Stimulated activated CD8-positive, alpha-beta memory T cell treated with anti-CD3 and anti-CD28 coated beads, Interleukin-15, amount 100 ng/mL, for 24 hours (primary cell): ENCODE measurements around the gene KCNK6.
A peak's percentile ranks its signal among the peaks of the same experiment; 100 is the strongest.

Experiments used
- DNase-seq: peaks from one replicate; pipeline ENCODE4 v3.0.0-alpha.2; 2020; ENCODE audit warnings: low read depth

Gene KCNK6

DNA sequence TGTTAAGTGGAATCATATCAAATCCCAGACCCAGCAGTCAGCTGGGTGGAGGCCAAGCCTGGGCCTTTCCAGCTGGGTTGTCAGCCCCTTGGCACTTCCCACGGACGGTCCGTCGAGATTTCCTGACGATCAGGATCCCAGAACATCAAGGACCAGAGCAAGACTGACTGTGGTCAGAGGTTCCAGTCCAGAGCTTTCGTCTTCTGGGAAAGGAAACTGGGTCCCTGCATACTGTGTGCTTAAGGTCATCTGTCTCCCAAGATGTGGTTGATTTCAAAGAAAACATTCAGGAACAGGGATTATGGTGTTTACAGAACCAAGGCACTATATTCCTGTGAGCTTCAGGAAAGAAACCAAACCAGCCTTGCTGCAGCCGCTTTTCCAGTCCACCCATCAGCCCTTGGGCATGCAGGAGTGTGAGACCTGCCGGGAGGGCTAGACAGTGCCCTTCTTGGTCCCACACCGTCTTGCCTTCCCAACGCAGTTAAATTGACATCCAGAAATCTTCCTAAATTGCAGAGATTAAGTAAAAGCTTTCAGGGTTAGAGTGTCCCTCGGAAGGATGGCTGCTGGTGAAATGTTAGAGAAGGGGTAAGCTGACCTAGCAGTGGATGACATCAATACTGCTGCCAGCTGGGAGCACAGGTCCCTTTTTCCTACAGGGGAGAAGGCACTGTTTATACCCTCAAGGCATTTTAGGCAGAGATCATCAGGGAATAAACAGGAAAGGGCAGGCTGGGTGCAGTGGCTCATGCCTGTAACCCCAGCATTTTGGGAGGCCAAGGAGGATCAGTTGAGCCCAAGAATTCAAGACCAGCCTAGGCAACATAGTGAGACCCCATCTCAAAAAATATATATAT lies 20.6 kb upstream of the KCNK6 start:
- DNase-seq: no peak

DNA sequence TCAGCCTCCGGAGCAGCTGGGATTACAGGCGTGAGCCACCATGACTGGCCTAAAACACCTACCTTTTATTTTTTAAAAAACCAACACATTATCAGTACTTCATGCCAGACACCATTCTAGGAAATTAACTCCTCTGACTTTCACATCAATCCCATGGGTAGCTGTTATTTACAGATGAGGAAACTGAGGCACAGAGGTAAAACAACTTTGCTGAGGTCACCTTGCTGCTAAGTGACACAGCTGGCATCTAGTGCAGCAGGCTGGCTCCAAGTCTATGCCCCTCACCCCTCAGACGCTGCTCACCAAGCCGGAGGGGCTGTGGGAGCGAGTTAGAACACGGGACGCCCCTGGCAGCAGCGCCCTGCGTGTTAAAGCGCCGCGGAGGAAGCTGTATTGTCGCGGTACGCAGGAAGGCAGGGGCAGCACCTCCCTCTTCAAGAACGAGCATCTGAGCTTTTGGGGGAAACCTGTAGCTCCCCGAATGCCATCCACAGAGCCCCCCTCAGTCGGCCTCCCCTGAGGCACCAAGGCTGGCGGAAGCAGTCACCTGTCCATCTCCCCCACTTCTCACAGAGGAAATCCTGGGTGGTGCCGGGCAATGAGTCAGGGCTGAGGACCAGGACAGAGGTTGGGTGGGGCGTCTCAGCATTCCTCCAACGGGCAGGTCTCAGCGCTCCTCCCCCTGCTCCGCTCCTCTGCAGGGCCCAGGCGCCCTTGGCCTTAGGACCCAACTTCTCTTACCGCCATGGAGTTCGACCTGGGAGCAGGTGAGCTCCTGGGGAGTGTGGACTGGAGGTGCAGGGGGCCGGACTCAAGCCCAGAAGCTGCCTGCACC lies 15.9 kb upstream of the KCNK6 start, which contains the start of gene C19orf33:
C19orf33 (plus strand) TSS at position 735 of the 835 bp plus-strand sequence; CDS start at position 746, 11 bp downstream.
- no peak for DNase-seq

DNA sequence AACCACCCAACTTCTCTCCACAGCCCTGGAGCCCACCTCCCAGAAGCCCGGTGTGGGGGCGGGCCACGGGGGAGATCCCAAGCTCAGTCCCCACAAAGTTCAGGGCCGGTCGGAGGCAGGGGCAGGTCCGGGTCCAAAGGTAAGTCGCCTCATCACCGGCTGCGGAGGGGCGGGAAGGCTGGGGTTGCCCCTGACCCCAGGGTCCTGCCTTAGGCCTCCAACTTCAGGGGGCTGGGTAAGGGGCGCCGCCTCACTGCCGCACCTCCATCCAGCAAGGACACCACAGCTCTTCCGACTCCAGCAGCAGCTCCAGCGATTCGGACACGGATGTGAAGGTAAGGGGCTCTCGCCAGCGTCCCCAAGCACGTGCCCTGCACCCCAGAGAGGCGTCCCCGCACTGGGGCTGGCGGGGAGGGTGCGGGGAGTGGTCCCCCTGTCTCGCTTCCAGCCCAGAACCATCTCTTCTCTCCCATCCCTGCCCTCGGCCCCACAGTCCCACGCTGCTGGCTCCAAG lies 15.2 kb upstream of the KCNK6 start:
- no peak for DNase-seq

DNA sequence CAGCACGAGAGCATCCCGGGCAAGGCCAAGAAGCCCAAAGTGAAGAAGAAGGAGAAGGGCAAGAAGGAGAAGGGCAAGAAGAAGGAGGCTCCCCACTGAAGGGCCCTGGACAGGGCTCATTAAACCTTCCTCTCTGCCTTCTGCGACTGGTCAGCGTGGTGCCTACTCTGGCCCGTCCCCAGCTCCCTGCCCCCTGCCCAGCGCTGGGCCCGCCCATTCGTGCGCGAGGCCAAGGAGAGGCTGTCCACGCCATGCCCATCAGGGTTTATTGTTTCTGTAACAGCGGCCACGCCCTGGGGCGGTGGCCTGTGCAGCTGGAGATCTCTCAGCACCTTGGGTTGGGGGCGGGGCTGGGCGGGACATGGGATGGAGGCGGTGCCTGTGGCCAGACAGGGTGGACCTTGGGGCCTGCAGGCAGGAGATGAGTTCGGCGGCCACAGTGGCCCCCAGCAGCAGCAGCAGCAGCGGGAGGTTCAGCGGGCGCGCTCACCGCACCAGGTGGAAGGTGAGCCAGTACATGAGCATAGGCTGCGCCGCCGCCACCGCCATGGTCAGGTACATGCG lies 14.7 kb upstream of the KCNK6 start:
- no peak for DNase-seq

- no peak for DNase-seq
Observed at GRCh38 chr19:38306236-38306635, 13.4 kb upstream of the KCNK6 start.

DNA sequence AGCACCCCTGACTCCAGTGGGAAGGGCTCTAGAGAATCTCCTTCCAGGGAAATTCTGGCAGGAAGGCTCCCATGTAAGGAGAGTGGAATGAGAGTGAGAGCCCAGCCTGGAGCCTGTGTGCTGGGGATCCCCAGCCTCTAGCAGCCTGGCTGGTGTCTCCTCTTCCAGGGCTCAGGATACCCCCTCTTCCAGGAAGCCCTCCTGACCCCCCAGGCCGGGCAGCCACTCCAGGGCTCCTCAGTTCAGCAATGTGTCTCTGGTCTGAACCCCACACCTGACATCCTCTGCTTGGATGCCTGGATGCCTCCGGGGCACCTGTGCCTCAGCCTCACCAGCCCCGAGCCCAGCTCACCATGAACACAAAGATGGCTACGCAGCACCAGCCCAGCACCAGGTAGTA lies 12.6 kb upstream of the KCNK6 start:
- DNase-seq: no peak

- no peak for DNase-seq
Observed at GRCh38 chr19:38307597-38307996, 12.0 kb upstream of the KCNK6 start.

- no peak for DNase-seq
Observed at GRCh38 chr19:38308006-38308766, 11.5 kb upstream of the KCNK6 start.

GRCh38 chr19:38308926-38309614 lies 10.6 kb upstream of the KCNK6 start:
- no peak for DNase-seq

DNA sequence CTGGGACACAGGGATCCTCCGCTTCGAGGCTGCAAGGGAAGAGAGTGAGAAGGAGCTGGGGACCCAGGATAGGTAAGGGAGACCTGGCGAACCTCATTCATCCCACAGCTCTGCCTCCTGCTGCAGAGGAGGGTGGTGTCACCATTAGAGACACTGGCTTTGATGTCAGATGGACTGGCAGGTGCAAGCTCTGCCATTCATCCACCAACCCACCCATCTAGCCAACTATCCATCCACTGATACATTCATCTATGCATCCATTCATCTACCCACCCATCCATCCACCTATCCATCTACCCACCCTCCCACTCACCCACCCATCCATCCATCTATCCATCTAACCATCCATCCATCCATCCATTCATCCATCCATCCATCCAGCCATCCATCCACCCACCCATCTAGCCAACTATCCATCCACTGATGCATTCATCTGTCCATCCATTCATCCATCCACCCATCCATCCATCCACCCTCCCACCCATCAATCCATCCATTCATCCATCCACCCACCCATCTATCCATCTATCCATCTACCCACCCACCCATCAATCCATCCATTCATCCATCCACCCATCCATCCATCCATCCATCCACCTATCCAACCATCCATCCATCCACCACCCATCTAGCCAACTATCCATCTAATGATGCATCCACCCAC lies 9.9 kb upstream of the KCNK6 start:
- DNase-seq: no peak

DNA sequence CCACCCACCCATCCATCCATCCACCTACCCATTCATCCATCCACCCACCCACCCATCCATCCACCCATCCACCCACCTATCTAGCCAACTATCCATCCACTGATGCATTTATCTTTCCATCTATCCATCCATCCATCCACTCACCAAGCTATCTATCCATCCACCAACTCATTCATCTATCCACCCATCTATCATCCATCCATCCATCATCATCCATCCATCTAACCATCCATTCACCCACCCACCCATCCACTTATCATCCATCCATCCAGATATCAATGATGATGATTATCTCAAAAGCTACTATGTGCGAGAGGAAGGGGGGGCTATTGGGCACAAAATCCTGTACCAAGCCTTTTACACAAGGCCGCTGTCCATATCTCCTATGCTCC lies 9.4 kb upstream of the KCNK6 start:
- DNase-seq: no peak

DNA sequence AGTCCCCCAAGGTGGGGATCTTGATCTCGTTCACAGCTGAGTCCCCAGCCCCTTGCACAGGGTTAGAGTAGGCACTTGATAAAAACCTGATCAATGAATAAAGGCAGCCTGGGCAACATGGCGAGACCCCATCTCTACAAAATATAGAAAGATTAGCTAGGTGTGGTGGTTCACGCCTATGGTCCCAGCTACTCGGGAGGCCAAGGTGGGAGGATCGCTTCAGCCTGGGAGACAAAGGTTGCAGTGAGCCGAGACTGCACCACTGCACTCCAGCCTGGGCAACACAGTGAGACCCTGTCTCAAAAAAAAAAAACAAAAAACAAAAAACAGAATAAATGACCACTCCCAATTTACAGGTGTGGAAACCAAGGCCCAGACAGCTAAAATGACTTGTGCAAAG lies 8.7 kb upstream of the KCNK6 start:
- no peak for DNase-seq

- peak; percentile 81 for DNase-seq
Observed at GRCh38 chr19:38315657-38316476, 3.8 kb upstream of the KCNK6 start, which contains the start of gene YIF1B. Gene YIF1B, minus strand, starts transcription at chr19:38315947. Its CDS starts 30 bp downstream, at chr19:38315917.

DNA sequence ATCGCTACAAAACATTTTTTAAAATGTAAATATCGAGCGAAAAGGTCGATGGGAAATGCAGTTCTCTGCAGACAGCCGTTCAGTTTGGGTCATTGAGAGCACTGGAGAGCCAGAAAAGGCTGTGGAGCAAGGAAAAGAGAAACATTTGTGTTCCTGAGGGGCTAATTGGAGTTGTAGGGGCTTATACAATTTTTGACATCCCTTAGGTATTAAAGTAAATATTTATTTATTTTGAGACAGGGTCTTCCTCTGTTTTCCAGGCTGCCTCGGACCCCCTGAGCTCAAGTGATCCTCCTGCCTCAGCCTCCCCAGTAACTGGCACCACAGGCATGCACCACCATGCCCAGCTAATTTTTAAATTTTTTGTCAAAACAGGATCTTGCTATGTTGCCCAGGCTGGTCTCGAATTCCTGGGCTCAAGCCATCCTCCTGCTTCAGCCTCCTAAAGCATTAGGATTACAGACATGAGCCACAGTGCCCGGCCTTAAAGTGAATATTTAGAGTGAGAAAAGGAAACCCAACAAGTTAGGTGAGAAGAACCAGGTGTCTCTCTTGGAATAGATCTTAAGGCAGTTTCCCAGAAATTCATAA lies 3.1 kb upstream of the KCNK6 start:
- DNase-seq: no peak

GRCh38 chr19:38317104-38317612 lies 2.5 kb upstream of the KCNK6 start:
- no peak for DNase-seq

GRCh38 chr19:38318660-38319059 lies 985 bp upstream of the KCNK6 start:
- no peak for DNase-seq

- no peak for DNase-seq
Observed at GRCh38 chr19:38320969-38321339, 1.3 kb downstream of the KCNK6 start.

DNA sequence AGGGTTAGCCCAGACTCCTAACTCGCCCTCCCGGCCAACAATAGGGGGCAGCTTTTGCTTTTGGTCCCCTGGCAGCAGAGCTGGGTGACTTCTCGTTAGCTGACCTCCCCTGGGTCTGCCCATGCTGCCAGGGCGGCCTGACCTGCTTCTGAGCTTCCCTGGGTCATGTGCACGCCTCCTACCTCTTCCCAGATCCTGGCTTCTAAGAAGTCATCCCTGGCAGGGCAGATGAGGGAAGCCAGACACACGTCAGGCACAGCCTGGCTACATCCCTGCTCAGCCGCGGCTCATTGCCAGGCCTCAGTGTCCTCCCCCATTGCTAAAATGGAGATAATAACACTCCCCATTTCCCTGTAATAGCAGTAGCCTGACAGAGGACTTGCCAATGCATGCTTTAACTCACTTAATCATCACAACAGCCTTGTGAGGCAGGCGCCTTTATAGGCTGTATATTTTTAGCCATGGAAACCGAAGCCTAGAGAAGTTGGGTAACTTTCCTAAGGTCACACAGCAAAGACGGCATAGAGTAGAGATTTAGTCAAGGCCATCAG lies 2.1 kb downstream of the KCNK6 start:
- no peak for DNase-seq

DNA sequence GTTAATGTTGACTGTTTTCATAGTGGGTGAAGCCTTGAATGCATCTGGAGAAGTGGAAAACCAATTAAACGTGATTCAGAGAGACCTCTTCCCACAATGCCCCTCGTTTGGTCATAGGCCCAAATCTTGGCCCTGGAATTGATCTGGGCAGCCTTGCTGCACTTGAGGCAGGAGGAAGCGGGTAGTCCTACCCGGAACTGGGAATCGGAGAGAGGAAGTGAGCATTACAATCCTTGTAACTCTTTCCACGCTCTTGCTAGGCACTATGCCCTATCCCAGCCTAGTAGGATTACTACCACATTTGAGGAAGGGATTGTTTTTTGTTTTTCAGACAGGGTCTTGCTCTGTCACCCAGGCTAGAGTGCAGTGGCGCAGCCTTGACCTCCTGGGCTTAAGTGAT lies 3.6 kb downstream of the KCNK6 start:
- DNase-seq: no peak
